ENCODE data around the gene AMACR.
"Not testable (repeated sequence)": the region's sequence is repeated elsewhere in the genome, so short reads cannot be mapped to it uniquely, and the experiment has no call there.

The AMACR gene

GRCh38 chr5:34041247-34041972 is 33.6 kb upstream of the AMACR start:
- H3K36me3 Mint-ChIP-seq, result no peaks in the 10 kb centered on the region
- no peak overlapping the region for H3K4me3 Mint-ChIP-seq
- no peaks in the 10 kb centered on the region for H3K9me3 Mint-ChIP-seq
- DNase-seq (ENCODE audit: low spot score in 2 of 2), result no peak
- H3K27ac Mint-ChIP-seq, result no peak overlapping the region
- peaks cover 38% of the 10 kb centered on the region for H3K4me1 Mint-ChIP-seq
- no peak for ATAC-seq

DNA sequence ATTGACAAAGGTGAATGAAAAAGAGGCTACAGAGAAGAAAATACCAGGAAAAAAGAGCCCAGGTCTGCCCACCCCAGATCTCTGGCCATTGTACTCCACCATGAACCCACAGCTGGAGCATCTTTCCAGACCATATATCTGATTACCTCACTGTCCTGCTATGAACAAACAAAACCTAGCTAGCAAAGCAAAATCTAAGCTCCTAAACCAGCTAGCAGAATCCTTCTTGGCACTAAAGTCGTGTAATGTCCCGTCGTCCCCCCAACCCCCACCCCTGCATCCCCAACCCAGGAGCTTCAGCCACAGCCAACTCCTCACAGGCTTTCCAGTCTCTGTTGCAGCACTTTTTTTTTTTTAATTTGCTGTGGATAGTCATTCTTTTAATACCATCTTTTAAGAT is 32.6 kb upstream of the AMACR start:
- Mint-ChIP-seq H3K9me3 (no peaks in the 10 kb centered on the region), H3K4me1 (peaks cover 32% of the 10 kb centered on the region), H3K36me3 (no peaks in the 10 kb centered on the region), H3K4me3 (no peak overlapping the region), H3K27ac (no peak overlapping the region)
- ATAC-seq, result no peak
- DNase-seq (ENCODE audit: low spot score in 2 of 2), result no peak

GRCh38 chr5:34039398-34040157 is 31.7 kb upstream of the AMACR start:
- Mint-ChIP-seq H3K27ac (no peak overlapping the region), H3K36me3 (no peaks in the 10 kb centered on the region), H3K4me1 (peaks cover 23% of the 10 kb centered on the region), H3K4me3 (no peak overlapping the region), H3K9me3 (no peaks in the 10 kb centered on the region)
- ATAC-seq (no peak), DNase-seq (ENCODE audit: low spot score in 2 of 2) (no peak)

DNA sequence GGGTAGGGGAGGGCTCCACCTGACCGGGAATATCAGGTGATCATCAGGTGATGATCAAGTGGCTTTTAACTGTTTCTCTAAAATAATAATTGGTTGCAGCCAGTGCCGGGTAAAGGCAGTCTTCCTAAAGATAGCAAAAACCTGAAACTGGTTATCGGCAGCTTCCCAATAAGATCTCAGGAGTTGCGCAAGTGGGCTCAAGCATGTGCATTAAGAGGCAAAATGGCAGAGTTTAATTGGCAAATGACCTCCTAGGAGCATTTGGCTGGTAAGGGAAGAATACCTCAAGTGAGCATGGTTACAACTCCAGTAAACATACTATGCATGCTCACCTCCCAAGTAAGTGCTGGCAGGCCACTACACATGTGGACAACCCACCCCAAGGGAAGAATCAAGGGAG is 31.0 kb upstream of the AMACR start:
- Mint-ChIP-seq H3K36me3 (no peaks in the 10 kb centered on the region), H3K9me3 (no peaks in the 10 kb centered on the region), H3K4me3 (no peak overlapping the region), H3K4me1 (peaks cover 16% of the 10 kb centered on the region), H3K27ac (no peak overlapping the region)
- DNase-seq (ENCODE audit: low spot score in 2 of 2) (no peak), ATAC-seq (no peak)

DNA sequence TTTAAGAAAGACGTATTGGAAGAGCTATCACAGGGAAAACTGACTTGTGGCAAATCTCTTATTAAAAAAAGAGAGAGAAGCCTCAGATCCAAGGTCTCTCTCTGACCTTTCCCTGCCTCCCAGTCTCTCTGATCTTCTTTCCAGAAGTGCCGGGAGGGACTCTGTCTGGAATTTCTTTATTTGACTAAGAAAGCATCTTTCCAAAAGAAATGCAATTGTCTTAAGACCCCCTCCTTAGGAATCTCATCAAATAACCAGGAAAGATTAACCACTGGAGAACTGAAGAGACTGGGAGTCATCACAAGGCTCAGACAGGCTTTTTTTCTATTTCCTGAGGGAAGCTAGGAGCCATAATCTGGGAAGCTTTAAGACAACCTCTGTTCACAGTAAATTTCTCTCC is 30.5 kb upstream of the AMACR start:
- Mint-ChIP-seq H3K36me3 (no peaks in the 10 kb centered on the region), H3K4me3 (no peak overlapping the region), H3K9me3 (no peaks in the 10 kb centered on the region), H3K4me1 (peaks cover 11% of the 10 kb centered on the region), H3K27ac (no peak overlapping the region)
- DNase-seq (ENCODE audit: low spot score in 2 of 2) (no peak), ATAC-seq (no peak)

GRCh38 chr5:34037726-34038125 is 29.9 kb upstream of the AMACR start:
- H3K27ac Mint-ChIP-seq, result no peak overlapping the region
- no peak for DNase-seq (ENCODE audit: low spot score in 2 of 2)
- H3K4me3 Mint-ChIP-seq, result no peak overlapping the region

GRCh38 chr5:34035756-34036155 is 27.9 kb upstream of the AMACR start:
- H3K9me3 Mint-ChIP-seq, result no peaks in the 10 kb centered on the region
- no peak overlapping the region for H3K4me3 Mint-ChIP-seq
- no peak for ATAC-seq
- H3K36me3 Mint-ChIP-seq, result no peaks in the 10 kb centered on the region
- DNase-seq (ENCODE audit: low spot score in 2 of 2), result no peak
- H3K27ac Mint-ChIP-seq, result no peak overlapping the region
- H3K4me1 Mint-ChIP-seq, result no peaks in the 10 kb centered on the region

More at GRCh38 chr5:34037726-34038125, 29.9 kb upstream of the AMACR start:
- no peaks in the 10 kb centered on the region for H3K36me3 Mint-ChIP-seq
- H3K4me1 Mint-ChIP-seq, result peaks cover 5% of the 10 kb centered on the region
- no peaks in the 10 kb centered on the region for H3K9me3 Mint-ChIP-seq
- ATAC-seq, result no peak

DNA sequence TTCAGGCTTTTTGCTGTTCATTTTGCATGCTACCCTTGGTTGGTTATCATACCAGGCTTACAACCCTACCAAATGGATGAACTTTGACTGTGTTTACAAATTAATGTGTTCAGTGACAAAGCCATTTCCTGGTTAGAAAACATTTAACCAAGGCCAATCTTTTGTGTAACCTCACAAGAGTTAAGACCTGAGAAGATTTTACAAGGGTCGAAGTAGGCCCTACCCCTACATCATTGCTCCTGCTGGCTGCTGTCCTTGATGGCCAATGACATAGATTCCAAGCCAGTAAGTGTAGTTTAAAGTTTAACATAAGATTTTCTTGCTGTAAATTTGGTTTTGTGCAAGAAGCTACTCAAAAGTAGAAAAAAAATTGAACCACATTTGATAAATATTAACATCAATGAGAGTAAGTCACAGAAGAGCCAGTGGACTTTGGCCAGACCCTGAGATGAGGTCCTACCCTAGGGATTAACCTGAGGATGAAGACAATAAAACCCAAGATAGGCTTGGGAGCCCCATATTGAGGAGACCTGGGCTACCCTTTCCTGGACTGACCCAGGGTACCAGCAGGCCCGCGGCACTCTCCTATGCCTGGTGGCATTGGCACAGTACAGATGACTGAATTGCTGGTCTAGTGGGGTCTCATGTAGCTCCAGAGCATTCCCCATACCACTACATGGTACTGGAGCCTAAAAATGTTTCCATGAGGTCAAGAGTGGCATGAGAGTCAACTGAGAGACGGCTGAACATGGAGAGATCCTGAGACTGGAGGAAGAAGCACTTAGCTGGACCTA is 26.9 kb upstream of the AMACR start:
- Mint-ChIP-seq H3K4me3 (no peak overlapping the region), H3K4me1 (no peaks in the 10 kb centered on the region), H3K9me3 (no peaks in the 10 kb centered on the region), H3K36me3 (no peaks in the 10 kb centered on the region), H3K27ac (peak overlapping the region; percentile 34)
- DNase-seq (ENCODE audit: low spot score in 2 of 2) (no peak), ATAC-seq (no peak)

DNA sequence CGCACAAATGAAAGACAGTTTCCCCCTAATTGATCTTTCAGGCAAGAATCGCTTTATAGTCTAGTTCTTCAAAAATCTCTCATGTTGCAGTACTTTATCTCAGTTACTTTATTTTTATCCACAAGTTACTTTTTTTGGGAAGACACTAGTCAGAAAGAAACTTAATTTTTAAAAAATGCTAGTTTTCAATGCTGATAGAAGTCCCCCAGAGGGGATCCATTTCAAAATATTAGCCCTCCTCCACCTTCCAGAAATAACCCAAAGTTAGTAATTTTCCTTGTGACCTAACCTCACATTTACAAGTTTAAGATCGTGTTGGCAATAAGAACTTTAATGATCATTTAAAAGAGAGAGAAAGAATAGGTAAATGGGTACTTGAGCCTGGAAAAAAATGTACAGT is 24.1 kb upstream of the AMACR start:
- Mint-ChIP-seq H3K4me3 (no peak overlapping the region), H3K27ac (no peak overlapping the region), H3K36me3 (peaks cover 8% of the 10 kb centered on the region), H3K4me1 (no peaks in the 10 kb centered on the region), H3K9me3 (no peaks in the 10 kb centered on the region)
- DNase-seq (ENCODE audit: low spot score in 2 of 2) (no peak), ATAC-seq (no peak)

DNA sequence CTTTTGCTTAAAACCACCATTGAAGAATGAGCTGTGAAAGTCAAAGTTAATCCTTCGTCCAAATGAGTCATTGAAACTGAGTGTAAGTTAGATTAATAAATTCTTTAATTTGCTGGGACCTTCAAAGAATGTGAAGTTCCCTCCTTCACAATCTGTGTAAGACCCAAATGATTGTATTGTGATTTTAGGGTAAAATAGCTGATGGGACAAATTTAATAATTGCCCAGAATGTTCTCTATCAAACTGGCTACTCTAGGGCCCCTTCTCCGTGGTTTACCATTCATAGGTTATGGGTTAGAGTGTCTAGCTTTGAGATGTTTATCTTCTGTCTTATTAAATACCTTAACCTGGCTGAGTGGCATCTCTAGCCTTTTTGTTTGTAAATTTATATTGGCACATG is 23.3 kb upstream of the AMACR start:
- Mint-ChIP-seq H3K4me1 (no peaks in the 10 kb centered on the region), H3K4me3 (no peak overlapping the region), H3K9me3 (no peaks in the 10 kb centered on the region), H3K36me3 (peaks cover 13% of the 10 kb centered on the region), H3K27ac (no peak overlapping the region)
- DNase-seq (ENCODE audit: low spot score in 2 of 2), result no peak
- no peak for ATAC-seq

GRCh38 chr5:34030585-34030984 is 22.7 kb upstream of the AMACR start:
- not testable (repeated sequence) for H3K4me3 Mint-ChIP-seq; H3K4me1 Mint-ChIP-seq; ATAC-seq; H3K9me3 Mint-ChIP-seq; DNase-seq (ENCODE audit: low spot score in 2 of 2); H3K27ac Mint-ChIP-seq
- H3K36me3 Mint-ChIP-seq, result peaks cover 15% of the 10 kb centered on the region

- no peak overlapping the region for H3K4me3 Mint-ChIP-seq
- DNase-seq (ENCODE audit: low spot score in 2 of 2) (no peak), ATAC-seq (no peak)
- H3K27ac Mint-ChIP-seq, result no peak overlapping the region
- H3K36me3 Mint-ChIP-seq, result peaks cover 15% of the 10 kb centered on the region
- H3K4me1 Mint-ChIP-seq, result no peaks in the 10 kb centered on the region
- no peaks in the 10 kb centered on the region for H3K9me3 Mint-ChIP-seq
Measured at GRCh38 chr5:34030048-34030447, 22.2 kb upstream of the AMACR start.

- Mint-ChIP-seq H3K9me3 (no peaks in the 10 kb centered on the region), H3K36me3 (peaks cover 15% of the 10 kb centered on the region), H3K4me1 (peaks cover 2% of the 10 kb centered on the region), H3K4me3 (no peak overlapping the region), H3K27ac (no peak overlapping the region)
- no peak for DNase-seq (ENCODE audit: low spot score in 2 of 2)
- no peak for ATAC-seq
Measured at GRCh38 chr5:34028349-34028748, 20.5 kb upstream of the AMACR start.

- Mint-ChIP-seq H3K27ac (peak overlapping the region; percentile 68), H3K4me1 (peaks cover 20% of the 10 kb centered on the region), H3K9me3 (no peaks in the 10 kb centered on the region), H3K4me3 (no peak overlapping the region), H3K36me3 (peaks cover 15% of the 10 kb centered on the region)
- DNase-seq (ENCODE audit: low spot score in 2 of 2) (no peak), ATAC-seq (no peak)
Measured at GRCh38 chr5:34026089-34026761, 18.4 kb upstream of the AMACR start.

- DNase-seq (ENCODE audit: low spot score in 2 of 2) (peak; percentile 17 to 69), ATAC-seq (peak; percentile 99)
- peak overlapping the region; percentile 87 for H3K27ac Mint-ChIP-seq
- peaks cover 7% of the 10 kb centered on the region for H3K36me3 Mint-ChIP-seq
- H3K4me1 Mint-ChIP-seq, result peaks cover 26% of the 10 kb centered on the region
- no peaks in the 10 kb centered on the region for H3K9me3 Mint-ChIP-seq
- H3K4me3 Mint-ChIP-seq, result peak overlapping the region; percentile 55
Measured at GRCh38 chr5:34022121-34022705, 14.4 kb upstream of the AMACR start.

Data from stimulated activated effector memory CD8-positive, alpha-beta T cell treated with anti-CD3 and anti-CD28 coated beads, Interleukin-12 subunit alpha, Interleukin-12 subunit beta, amount 100 ng/mL, for 72 hours (primary cell).